ENCODE data around the gene PLXDC1. TPM values are rescaled to one million over a fixed set of nuclear protein-coding genes. Genes with fewer than 3 reads are reported as not detected.

Gene PLXDC1
- total RNA-seq, 3 donors from 2014 or later: 2.4 to 10.9 (median 5.6) TPM

DNA sequence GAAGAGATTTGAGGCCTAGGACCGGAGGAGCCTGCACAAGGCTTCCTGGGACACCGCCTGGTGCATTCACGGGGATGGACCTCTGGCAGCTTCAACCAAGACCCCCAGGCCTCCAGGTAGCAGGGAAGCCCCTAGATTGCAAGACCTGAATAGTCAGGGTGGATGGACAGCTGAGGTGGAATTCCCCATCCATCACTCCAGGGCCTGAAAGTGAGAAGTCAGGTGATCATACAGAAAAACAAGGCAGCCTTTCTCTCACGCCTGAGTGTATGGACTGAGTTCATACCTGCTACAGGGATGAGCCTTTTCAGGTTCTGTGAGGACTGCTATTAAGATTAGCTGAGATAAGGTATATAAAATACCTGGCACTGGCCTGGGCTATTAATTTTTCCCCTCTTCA lies 74.2 kb downstream of the PLXDC1 start:
- H3K9me3 ChIP-seq: no peaks in the 10 kb centered on the region
- no peak for ATAC-seq
- no peak overlapping the region for H3K4me3 ChIP-seq
- intact Hi-C loops (cut with DNase I, micrococcal nuclease): no loop called here
- no peaks in the 10 kb centered on the region for H3K36me3 ChIP-seq (ENCODE audit: low read depth)
- no peak for DNase-seq
- no peak for TF ChIP-seq CTCF (IDR thresholded peaks at IDR 0.05)
- H3K4me1 ChIP-seq (ENCODE audit: low read depth): no peaks in the 10 kb centered on the region

- no peaks in the 10 kb centered on the region for H3K9me3 ChIP-seq
- TF ChIP-seq CTCF (IDR thresholded peaks at IDR 0.05): no peak
- no peaks in the 10 kb centered on the region for H3K4me1 ChIP-seq (ENCODE audit: low read depth)
- H3K36me3 ChIP-seq (ENCODE audit: low read depth): no peaks in the 10 kb centered on the region
- no peak for DNase-seq
- intact Hi-C loops (cut with DNase I, micrococcal nuclease): no loop called here
- no peak overlapping the region for H3K4me3 ChIP-seq
- ATAC-seq: no peak
These were observed 76.8 kb downstream of the PLXDC1 start for GRCh38 chr17:39074676-39075075.

- H3K9me3 ChIP-seq: no peaks in the 10 kb centered on the region
- ATAC-seq (no peak), DNase-seq (no peak)
- H3K36me3 ChIP-seq (ENCODE audit: low read depth): no peaks in the 10 kb centered on the region
- no peak for TF ChIP-seq CTCF (IDR thresholded peaks at IDR 0.05)
- H3K4me1 ChIP-seq (ENCODE audit: low read depth): no peaks in the 10 kb centered on the region
- intact Hi-C loops (cut with DNase I, micrococcal nuclease): no loop called here
- no peak overlapping the region for H3K4me3 ChIP-seq
These were observed 77.5 kb downstream of the PLXDC1 start for GRCh38 chr17:39073916-39074315.

GRCh38 chr17:39073353-39073752 lies 78.1 kb downstream of the PLXDC1 start:
- ATAC-seq (no peak), DNase-seq (no peak)
- TF ChIP-seq CTCF (IDR thresholded peaks at IDR 0.05): no peak
- no peaks in the 10 kb centered on the region for H3K4me1 ChIP-seq (ENCODE audit: low read depth)
- intact Hi-C loops (cut with DNase I, micrococcal nuclease): no loop called here
- H3K36me3 ChIP-seq (ENCODE audit: low read depth): no peaks in the 10 kb centered on the region
- H3K4me3 ChIP-seq: no peak overlapping the region
- H3K9me3 ChIP-seq: no peaks in the 10 kb centered on the region

DNA sequence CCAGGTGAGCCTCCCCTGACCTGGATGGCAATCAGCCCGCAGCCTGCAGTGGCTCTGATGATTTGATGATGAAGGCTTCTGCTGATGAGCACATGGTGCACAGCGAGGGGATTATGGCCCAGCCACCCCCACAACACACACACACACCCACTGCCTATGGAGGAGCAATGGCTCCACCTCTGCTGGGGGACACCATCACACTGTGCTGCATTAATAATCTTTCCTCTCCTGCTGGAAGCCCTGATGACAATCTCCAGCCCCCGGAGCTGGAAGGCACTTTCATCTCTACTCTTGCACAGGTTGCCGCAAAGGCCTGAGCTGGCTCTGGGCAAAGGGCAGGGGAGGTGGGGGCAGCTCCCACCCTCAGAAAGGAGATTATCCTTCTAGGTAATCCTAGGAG lies 79.9 kb downstream of the PLXDC1 start:
- Histone ChIP-seq H3K4me1 (ENCODE audit: low read depth) (no peaks in the 10 kb centered on the region), H3K4me3 (no peak overlapping the region), H3K9me3 (no peaks in the 10 kb centered on the region), H3K36me3 (ENCODE audit: low read depth) (no peaks in the 10 kb centered on the region)
- DNase-seq: no peak
- no peak for ATAC-seq
- intact Hi-C loops (cut with DNase I, micrococcal nuclease): no loop called here
- no peak for TF ChIP-seq CTCF (IDR thresholded peaks at IDR 0.05)

GRCh38 chr17:39069114-39069756 lies 82.2 kb downstream of the PLXDC1 start:
- Histone ChIP-seq H3K36me3 (ENCODE audit: low read depth) (no peaks in the 10 kb centered on the region), H3K4me3 (no peak overlapping the region), H3K9me3 (no peaks in the 10 kb centered on the region), H3K4me1 (ENCODE audit: low read depth) (no peaks in the 10 kb centered on the region)
- intact Hi-C loops (cut with DNase I, micrococcal nuclease): no loop called here
- peak in 1 of 3 donors; percentile 40 for DNase-seq
- no peak for TF ChIP-seq CTCF (IDR thresholded peaks at IDR 0.05)
- peak; percentile 67 for ATAC-seq
